Liver (tissue), 3 donors: ENCODE measurements around the gene BRD1.

Experiments
- CTCF ChIP-seq: fragments of 150-350 bp; IDR thresholded peaks from 2 replicates; pipeline ENCODE4 v1.5.1; 2017; ENCODE audit warnings: improper control_type of control experiment, low read depth, low read length; ENCODE audit not compliant: missing input control
- EGR1 ChIP-seq, 2 donors: IDR thresholded peaks; 2 replicates each; pipeline ENCODE4 v1.6.1; 2016 to 2018; ENCODE audit warnings: antibody characterized with exemption in 2 of 2, low read depth in 2 of 2
- FOXA1 ChIP-seq: IDR thresholded peaks from 2 replicates; pipeline ENCODE4 v1.6.1; 2016; ENCODE audit warnings: antibody characterized with exemption
- GABPA ChIP-seq, 2 donors: IDR thresholded peaks in 1 of 2; conservative IDR thresholded peaks in 1 of 2; 2 replicates each; pipeline ENCODE4 v1.6.1; 2016; ENCODE audit warnings: antibody characterized with exemption in 2 of 2, mild to moderate bottlenecking in 1 of 2, moderate library complexity in 1 of 2
- JUND ChIP-seq, 2 donors: IDR thresholded peaks; 2 replicates each; pipeline ENCODE4 v1.6.1; 2016; ENCODE audit warnings: antibody characterized with exemption in 2 of 2
- MAX ChIP-seq: IDR thresholded peaks from 2 replicates; pipeline ENCODE4 v1.6.1; 2016; ENCODE audit warnings: antibody characterized with exemption
- RAD21 ChIP-seq, 2 donors: IDR thresholded peaks; 2 replicates each; pipeline ENCODE4 v1.6.1; 2016; ENCODE audit warnings: antibody characterized with exemption in 2 of 2, mild to moderate bottlenecking in 2 of 2
- REST ChIP-seq: IDR thresholded peaks from 2 replicates; pipeline ENCODE4 v1.6.1; 2016; ENCODE audit warnings: antibody characterized with exemption, mild to moderate bottlenecking
- RXRA ChIP-seq, 2 donors: IDR thresholded peaks; 2 replicates each; pipeline ENCODE4 v1.6.1; 2017 to 2018; ENCODE audit warnings: antibody characterized with exemption in 2 of 2, mild to moderate bottlenecking in 1 of 2
- SP1 ChIP-seq: IDR thresholded peaks from 2 replicates; pipeline ENCODE4 v1.6.1; 2018; ENCODE audit warnings: antibody characterized with exemption, mild to moderate bottlenecking
- TAF1 ChIP-seq: conservative IDR thresholded peaks from 2 replicates; pipeline ENCODE4 v1.6.1; 2016; ENCODE audit warnings: antibody characterized with exemption, mild to moderate bottlenecking
- YY1 ChIP-seq: IDR thresholded peaks from 2 replicates; pipeline ENCODE4 v1.6.1; 2016; ENCODE audit warnings: antibody characterized with exemption, mild to moderate bottlenecking
- donor health status: healthy.
- donor health status: healthy.

- TF ChIP-seq CTCF (no peak), TAF1 (no peak), EGR1 (IDR thresholded peaks at IDR 0.05; ENCODE audit: low read depth in 2 of 2) (no peak), RXRA (IDR thresholded peaks at IDR 0.05) (no peak), FOXA1 (no peak), GABPA (IDR thresholded peaks at IDR 0.05 in 1 of 2, conservative IDR thresholded peaks at IDR 0.05 in 1 of 2) (no peak), REST (no peak), SP1 (no peak), MAX (no peak), JUND (IDR thresholded peaks at IDR 0.05) (no peak), RAD21 (IDR thresholded peaks at IDR 0.05) (no peak), YY1 (no peak)
These were observed 79.2 kb downstream of the BRD1 start for GRCh38 chr22:49748514-49748913.
